ENCODE measurements around the gene TBC1D22A. TPM values are rescaled to one million over a fixed set of nuclear protein-coding genes. Genes with fewer than 3 reads are reported as not detected.

The TBC1D22A gene
- total RNA-seq, 4 donors from 2014 or later = 15.6 to 21.7 (median 20.5) TPM

- Histone ChIP-seq H3K4me1 (peaks cover 45 to 66% (median 49%) of the 10 kb centered on the region in 3 donors), H3K27me3 (peaks cover 0 to 9% (median 0%) of the 10 kb centered on the region in 4 donors), H3K9me3 (peaks cover 0 to 3% (median under 1%) of the 10 kb centered on the region in 3 donors), H3K27ac (peak overlapping the region; percentile 5 to 50 (median 27)), H3K36me3 (no peaks in the 10 kb centered on the region), H3K4me3 (no peak overlapping the region)
- intact Hi-C loops (cut with DNase I) = no loop called here
- no peak for TF ChIP-seq CTCF (IDR thresholded peaks at IDR 0.05)
- TF ChIP-seq POLR2A (IDR thresholded peaks at IDR 0.05) = no peak
- WGBS, 2 donors = 82 to 83% methylated on average over 2 to 5 of the region's 5 CpGs
- no peak for DNase-seq
These were observed 12.0 kb upstream of the TBC1D22A start for GRCh38 chr22:46750530-46750800.

GRCh38 chr22:46750863-46751443 is 11.5 kb upstream of the TBC1D22A start:
- H3K9me3 ChIP-seq = peaks cover 0 to 8% (median 5%) of the 10 kb centered on the region in 3 donors
- TF ChIP-seq CTCF (IDR thresholded peaks at IDR 0.05) (no peak), POLR2A (IDR thresholded peaks at IDR 0.05) (no peak)
- peaks cover 0 to 9% (median 0%) of the 10 kb centered on the region in 4 donors for H3K27me3 ChIP-seq
- no peak for DNase-seq
- H3K36me3 ChIP-seq = no peaks in the 10 kb centered on the region
- H3K4me3 ChIP-seq = no peak overlapping the region
- H3K27ac ChIP-seq = peak overlapping the region; percentile 5 to 50 (median 27)
- WGBS, 2 donors = 33 to 48% methylated on average over 8 to 10 of the region's 12 CpGs
- H3K4me1 ChIP-seq = peaks cover 45 to 66% (median 49%) of the 10 kb centered on the region in 3 donors
- intact Hi-C loops (cut with DNase I) = no loop called here

GRCh38 chr22:46752286-46752987 is 10.0 kb upstream of the TBC1D22A start:
- no peaks in the 10 kb centered on the region for H3K36me3 ChIP-seq
- H3K4me3 ChIP-seq = no peak overlapping the region
- peaks cover 0 to 9% (median 0%) of the 10 kb centered on the region in 4 donors for H3K27me3 ChIP-seq
- intact Hi-C loops (cut with DNase I) = no loop called here
- 81% methylated on average over 5 of the region's 11 CpGs; no CpG with 5 or more reads in 1 of the 2 donors for WGBS, 2 donors
- TF ChIP-seq CTCF (IDR thresholded peaks at IDR 0.05) (no peak), POLR2A (IDR thresholded peaks at IDR 0.05) (no peak)
- peak overlapping the region in 2 of 4 donors; percentile 92 to 93 for H3K27ac ChIP-seq
- peaks cover 45 to 66% (median 49%) of the 10 kb centered on the region in 3 donors for H3K4me1 ChIP-seq
- DNase-seq = no peak
- H3K9me3 ChIP-seq = peaks cover 0 to 16% (median 10%) of the 10 kb centered on the region in 3 donors

- peak overlapping the region; percentile 76 to 93 (median 88) for H3K27ac ChIP-seq
- 86 to 100% methylated on average over 1 to 2 of the region's 6 CpGs for WGBS, 2 donors
- H3K4me1 ChIP-seq = peaks cover 45 to 66% (median 49%) of the 10 kb centered on the region in 3 donors
- H3K9me3 ChIP-seq = peaks cover 0 to 16% (median 10%) of the 10 kb centered on the region in 3 donors
- H3K27me3 ChIP-seq = peaks cover 0 to 8% (median 0%) of the 10 kb centered on the region in 4 donors
- DNase-seq = no peak
- intact Hi-C loops (cut with DNase I) = no loop called here
- TF ChIP-seq POLR2A (IDR thresholded peaks at IDR 0.05) = no peak
- H3K36me3 ChIP-seq = no peaks in the 10 kb centered on the region
- no peak overlapping the region for H3K4me3 ChIP-seq
These were observed 9.5 kb upstream of the TBC1D22A start for GRCh38 chr22:46752988-46753310.

- intact Hi-C loops (cut with DNase I) = no loop called here
- no peak for DNase-seq
- TF ChIP-seq POLR2A (IDR thresholded peaks at IDR 0.05) (no peak), CTCF (IDR thresholded peaks at IDR 0.05) (no peak)
- Histone ChIP-seq H3K4me3 (no peak overlapping the region), H3K27ac (peak overlapping the region; percentile 76 to 93 (median 88)), H3K9me3 (peaks cover 0 to 16% (median 10%) of the 10 kb centered on the region in 3 donors), H3K4me1 (peaks cover 45 to 65% (median 49%) of the 10 kb centered on the region in 3 donors), H3K27me3 (peaks cover 0 to 3% (median 0%) of the 10 kb centered on the region in 4 donors), H3K36me3 (no peaks in the 10 kb centered on the region)
- 76 to 80% methylated on average over 2 to 4 of the region's 8 CpGs for WGBS, 2 donors
These were observed 9.1 kb upstream of the TBC1D22A start for GRCh38 chr22:46753360-46753759.
